Stimulated activated CD4-positive, alpha-beta T cell treated with anti-CD3 and anti-CD28 coated beads, Interleukin-4, amount 100 ng/mL, for 48 hours (primary cell): ENCODE measurements around the gene ARMC9.
A peak's percentile ranks its signal among the peaks of the same experiment; 100 is the strongest.
"Not testable (repeated sequence)": the region's sequence is repeated elsewhere in the genome, so short reads cannot be mapped to it uniquely, and the experiment has no call there.

Experiments used
- DNase-seq, 2 donors: peaks; one replicate each; pipeline ENCODE4 v3.0.0-alpha.2; 2020; ENCODE audit warnings: low read depth in 2 of 2

ARMC9 gene

GRCh38 chr2:231198291-231199173, at the start of gene ARMC9:
ARMC9 (plus strand) TSS chr2:231198631; CDS start chr2:231206239, 7,608 bp downstream.
- peak; percentile 61 to 71 for DNase-seq

- DNase-seq, result no peak
These were observed 45.5 kb upstream of the ARMC9 start for GRCh38 chr2:231152800-231153557.

GRCh38 chr2:231159306-231159705, 39.1 kb upstream of the ARMC9 start:
- DNase-seq, result no peak

- no peak for DNase-seq
These were observed 37.7 kb upstream of the ARMC9 start for GRCh38 chr2:231160701-231161100.

GRCh38 chr2:231161252-231161839, 37.1 kb upstream of the ARMC9 start:
- DNase-seq, result no peak

- DNase-seq, result no peak
These were observed 36.5 kb upstream of the ARMC9 start for GRCh38 chr2:231161877-231162329.

GRCh38 chr2:231163011-231163410, 35.4 kb upstream of the ARMC9 start:
- DNase-seq, result no peak

- DNase-seq, result no peak
These were observed 34.9 kb upstream of the ARMC9 start for GRCh38 chr2:231163414-231164095.

- no peak for DNase-seq
These were observed 30.5 kb upstream of the ARMC9 start for GRCh38 chr2:231167745-231168459.

- DNase-seq, result no peak
These were observed 29.8 kb upstream of the ARMC9 start for GRCh38 chr2:231168460-231169139.

- DNase-seq, result no peak
These were observed 28.9 kb upstream of the ARMC9 start for GRCh38 chr2:231169488-231169887.

GRCh38 chr2:231170055-231170454, 28.4 kb upstream of the ARMC9 start:
- no peak for DNase-seq

GRCh38 chr2:231172025-231172424, 26.4 kb upstream of the ARMC9 start:
- DNase-seq, result no peak

GRCh38 chr2:231174211-231174651, 24.2 kb upstream of the ARMC9 start:
- no peak for DNase-seq

- DNase-seq, result no peak
These were observed 22.4 kb upstream of the ARMC9 start for GRCh38 chr2:231176066-231176465.

GRCh38 chr2:231177156-231178025, 21.0 kb upstream of the ARMC9 start:
- no peak for DNase-seq

GRCh38 chr2:231178805-231179204, 19.6 kb upstream of the ARMC9 start:
- not testable (repeated sequence) for DNase-seq

- DNase-seq, result no peak
These were observed 16.4 kb upstream of the ARMC9 start for GRCh38 chr2:231181860-231182512.

GRCh38 chr2:231182513-231182899, 15.9 kb upstream of the ARMC9 start:
- DNase-seq, result no peak
